ENCODE results near the gene JUN.

The JUN gene

GRCh38 chr1:58741678-58742553, 41.9 kb downstream of the JUN start:
- Histone ChIP-seq H3K27me3 (ENCODE audit: low read length) (no peaks in the 10 kb centered on the region), H3K4me3 (ENCODE audit: insufficient read depth, low read length, poor library complexity, severe bottlenecking) (no peak overlapping the region), H3K27ac (ENCODE audit: low read depth, low read length) (no peak overlapping the region), H4K20me1 (ENCODE audit: low read depth, low read length) (no peaks in the 10 kb centered on the region), H2AFZ (ENCODE audit: low read depth, low read length, severe bottlenecking) (no peak overlapping the region), H3F3A (ENCODE audit: insufficient read depth) (no peaks in the 10 kb centered on the region), H3K9ac (ENCODE audit: low read length) (no peak overlapping the region), H3K36me3 (ENCODE audit: low read length) (no peaks in the 10 kb centered on the region), H3K4me2 (ENCODE audit: low read depth, low read length, poor library complexity, severe bottlenecking) (no peak overlapping the region), H3K9me3 (ENCODE audit: insufficient read depth, low read length) (no peaks in the 10 kb centered on the region), H3K9me2 (replicated peaks; ENCODE audit: insufficient read depth, low read length) (no peaks in the 10 kb centered on the region), H3K79me2 (ENCODE audit: insufficient read depth, low read length) (no peaks in the 10 kb centered on the region)
- TF ChIP-seq EZH2phosphoT487 (conservative IDR thresholded peaks at IDR 0.05; ENCODE audit: low read length) (no peak), CTCF (IDR thresholded peaks at IDR 0.05; ENCODE audit: insufficient read depth, low read length, poor library complexity, severe bottlenecking) (no peak)

GRCh38 chr1:58739856-58740466, 43.9 kb downstream of the JUN start:
- no peak overlapping the region for H3K27ac ChIP-seq (ENCODE audit: low read depth, low read length)
- TF ChIP-seq CTCF (IDR thresholded peaks at IDR 0.05; ENCODE audit: insufficient read depth, low read length, poor library complexity, severe bottlenecking) (peak; percentile 81), EZH2phosphoT487 (conservative IDR thresholded peaks at IDR 0.05; ENCODE audit: low read length) (no peak)
- no peaks in the 10 kb centered on the region for H3K9me2 ChIP-seq (replicated peaks; ENCODE audit: insufficient read depth, low read length)

GRCh38 chr1:58738876-58739275, 45.0 kb downstream of the JUN start:
- Histone ChIP-seq H2AFZ (ENCODE audit: low read depth, low read length, severe bottlenecking) (no peak overlapping the region), H4K20me1 (ENCODE audit: low read depth, low read length) (no peaks in the 10 kb centered on the region), H3K4me3 (ENCODE audit: insufficient read depth, low read length, poor library complexity, severe bottlenecking) (no peak overlapping the region), H3K9me2 (replicated peaks; ENCODE audit: insufficient read depth, low read length) (no peaks in the 10 kb centered on the region), H3F3A (ENCODE audit: insufficient read depth) (no peaks in the 10 kb centered on the region), H3K4me2 (ENCODE audit: low read depth, low read length, poor library complexity, severe bottlenecking) (no peak overlapping the region), H3K9ac (ENCODE audit: low read length) (no peak overlapping the region), H3K27ac (ENCODE audit: low read depth, low read length) (no peak overlapping the region), H3K79me2 (ENCODE audit: insufficient read depth, low read length) (no peaks in the 10 kb centered on the region), H3K36me3 (ENCODE audit: low read length) (no peaks in the 10 kb centered on the region), H3K9me3 (ENCODE audit: insufficient read depth, low read length) (no peaks in the 10 kb centered on the region), H3K27me3 (ENCODE audit: low read length) (no peaks in the 10 kb centered on the region)
- TF ChIP-seq CTCF (IDR thresholded peaks at IDR 0.05; ENCODE audit: insufficient read depth, low read length, poor library complexity, severe bottlenecking) (no peak), EZH2phosphoT487 (conservative IDR thresholded peaks at IDR 0.05; ENCODE audit: low read length) (no peak)

More at GRCh38 chr1:58739856-58740466, 43.9 kb downstream of the JUN start:
- no peak overlapping the region for H3K9ac ChIP-seq (ENCODE audit: low read length)
- no peaks in the 10 kb centered on the region for H3F3A ChIP-seq (ENCODE audit: insufficient read depth)
- no peak overlapping the region for H2AFZ ChIP-seq (ENCODE audit: low read depth, low read length, severe bottlenecking)
- no peaks in the 10 kb centered on the region for H3K36me3 ChIP-seq (ENCODE audit: low read length)
- H3K4me3 ChIP-seq (ENCODE audit: insufficient read depth, low read length, poor library complexity, severe bottlenecking): no peak overlapping the region
- no peaks in the 10 kb centered on the region for H3K79me2 ChIP-seq (ENCODE audit: insufficient read depth, low read length)
- H4K20me1 ChIP-seq (ENCODE audit: low read depth, low read length): no peaks in the 10 kb centered on the region
- H3K9me3 ChIP-seq (ENCODE audit: insufficient read depth, low read length): no peaks in the 10 kb centered on the region
- H3K27me3 ChIP-seq (ENCODE audit: low read length): no peaks in the 10 kb centered on the region
- no peak overlapping the region for H3K4me2 ChIP-seq (ENCODE audit: low read depth, low read length, poor library complexity, severe bottlenecking)

Data from SU-DHL-6 (cell line).